ENCODE measurements around the gene PITPNM2.
A peak's percentile ranks its signal among the peaks of the same experiment; 100 is the strongest.

Gene PITPNM2

DNA sequence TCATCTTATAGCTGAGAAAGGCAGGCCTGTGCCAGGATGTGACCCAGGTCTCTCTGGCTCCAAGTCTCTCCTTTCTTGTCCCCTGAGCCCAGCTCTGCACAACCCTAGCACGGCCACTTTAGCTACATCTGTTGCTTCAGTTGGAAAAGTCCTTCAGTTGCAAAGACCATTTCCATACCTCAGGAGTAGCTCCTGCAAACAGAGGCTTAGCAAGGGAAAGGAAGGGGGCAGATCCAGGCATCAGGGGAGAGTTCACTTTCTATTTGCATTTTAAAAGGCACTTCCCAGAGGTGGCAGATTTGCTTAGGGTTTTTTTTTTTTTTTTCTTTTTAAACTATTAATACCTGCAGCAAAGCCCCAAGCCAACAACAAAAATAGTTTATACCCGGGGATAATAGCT lies 3.0 kb upstream of the PITPNM2 start:
- Histone ChIP-seq H3K4me1 (ENCODE audit: insufficient read depth, low read length, poor library complexity, severe bottlenecking) (no peaks in the 10 kb centered on the region), H3K27me3 (ENCODE audit: insufficient read depth, low read length, poor library complexity, severe bottlenecking) (peaks cover 10% of the 10 kb centered on the region), H3K9me3 (ENCODE audit: insufficient read depth, low read depth, low read length) (no peaks in the 10 kb centered on the region), H3K79me2 (ENCODE audit: insufficient read depth, low read length) (no peaks in the 10 kb centered on the region), H2AFZ (ENCODE audit: low read length) (no peak overlapping the region), H4K20me1 (ENCODE audit: insufficient read depth, low read length, poor library complexity, severe bottlenecking) (no peaks in the 10 kb centered on the region), H3K4me3 (ENCODE audit: low read length, poor library complexity, severe bottlenecking) (no peak overlapping the region), H3K9me2 (replicated peaks; ENCODE audit: low read depth, low read length) (no peaks in the 10 kb centered on the region), H3K9ac (ENCODE audit: low read depth, low read length, poor library complexity, severe bottlenecking) (no peak overlapping the region), H3K4me2 (ENCODE audit: low read depth, low read length, poor library complexity, severe bottlenecking) (no peak overlapping the region), H3F3A (ENCODE audit: low read depth) (peaks cover 4% of the 10 kb centered on the region; the same call in 1 of the 2 replicates), H3K36me3 (ENCODE audit: insufficient read depth, low read length) (peaks cover 25% of the 10 kb centered on the region; the same call in 1 of the 2 replicates)
- TF ChIP-seq EZH2phosphoT487 (IDR thresholded peaks at IDR 0.05; ENCODE audit: borderline replicate concordance), result no peak
- TF ChIP-seq, protein P1, sequence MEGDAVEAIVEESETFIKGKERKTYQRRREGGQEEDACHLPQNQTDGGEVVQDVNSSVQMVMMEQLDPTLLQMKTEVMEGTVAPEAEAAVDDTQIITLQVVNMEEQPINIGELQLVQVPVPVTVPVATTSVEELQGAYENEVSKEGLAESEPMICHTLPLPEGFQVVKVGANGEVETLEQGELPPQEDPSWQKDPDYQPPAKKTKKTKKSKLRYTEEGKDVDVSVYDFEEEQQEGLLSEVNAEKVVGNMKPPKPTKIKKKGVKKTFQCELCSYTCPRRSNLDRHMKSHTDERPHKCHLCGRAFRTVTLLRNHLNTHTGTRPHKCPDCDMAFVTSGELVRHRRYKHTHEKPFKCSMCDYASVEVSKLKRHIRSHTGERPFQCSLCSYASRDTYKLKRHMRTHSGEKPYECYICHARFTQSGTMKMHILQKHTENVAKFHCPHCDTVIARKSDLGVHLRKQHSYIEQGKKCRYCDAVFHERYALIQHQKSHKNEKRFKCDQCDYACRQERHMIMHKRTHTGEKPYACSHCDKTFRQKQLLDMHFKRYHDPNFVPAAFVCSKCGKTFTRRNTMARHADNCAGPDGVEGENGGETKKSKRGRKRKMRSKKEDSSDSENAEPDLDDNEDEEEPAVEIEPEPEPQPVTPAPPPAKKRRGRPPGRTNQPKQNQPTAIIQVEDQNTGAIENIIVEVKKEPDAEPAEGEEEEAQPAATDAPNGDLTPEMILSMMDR (conservative IDR thresholded peaks at IDR 0.05; ENCODE audit: low read length), result no peak

DNA sequence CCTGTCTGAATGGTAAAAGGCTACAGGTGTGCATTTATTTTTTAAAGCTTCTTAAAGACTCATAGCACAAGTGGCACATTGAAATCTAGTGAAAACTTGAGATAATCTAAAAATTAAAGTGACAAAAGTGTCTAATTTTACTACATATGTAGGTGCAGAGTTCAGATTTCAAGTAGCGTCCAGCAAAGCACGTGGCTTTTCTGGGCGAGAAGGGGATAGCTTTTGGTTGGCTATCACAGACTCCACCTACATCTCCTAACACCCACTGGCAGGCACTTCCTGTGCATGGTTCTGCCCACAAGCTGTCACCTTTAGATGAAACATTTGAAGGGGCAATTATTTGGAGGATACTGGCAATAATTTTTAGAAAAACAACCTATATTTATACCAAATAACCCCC lies 1.9 kb upstream of the PITPNM2 start:
- Histone ChIP-seq H2AFZ (ENCODE audit: low read length) (no peak overlapping the region), H3K79me2 (ENCODE audit: insufficient read depth, low read length) (no peaks in the 10 kb centered on the region), H3K4me2 (ENCODE audit: low read depth, low read length, poor library complexity, severe bottlenecking) (no peak overlapping the region), H3K27me3 (ENCODE audit: insufficient read depth, low read length, poor library complexity, severe bottlenecking) (peaks cover 10% of the 10 kb centered on the region), H3K9me2 (replicated peaks; ENCODE audit: low read depth, low read length) (no peaks in the 10 kb centered on the region), H4K20me1 (ENCODE audit: insufficient read depth, low read length, poor library complexity, severe bottlenecking) (no peaks in the 10 kb centered on the region), H3K4me1 (ENCODE audit: insufficient read depth, low read length, poor library complexity, severe bottlenecking) (no peaks in the 10 kb centered on the region), H3K36me3 (ENCODE audit: insufficient read depth, low read length) (peaks cover 25% of the 10 kb centered on the region; the same call in 1 of the 2 replicates), H3K9me3 (ENCODE audit: insufficient read depth, low read depth, low read length) (no peaks in the 10 kb centered on the region), H3K4me3 (ENCODE audit: low read length, poor library complexity, severe bottlenecking) (no peak overlapping the region), H3K9ac (ENCODE audit: low read depth, low read length, poor library complexity, severe bottlenecking) (no peak overlapping the region), H3F3A (ENCODE audit: low read depth) (peaks cover 4% of the 10 kb centered on the region; the same call in 1 of the 2 replicates)
- no peak for TF ChIP-seq EZH2phosphoT487 (IDR thresholded peaks at IDR 0.05; ENCODE audit: borderline replicate concordance)
- TF ChIP-seq, protein P1 (conservative IDR thresholded peaks at IDR 0.05; ENCODE audit: low read length), result no peak

DNA sequence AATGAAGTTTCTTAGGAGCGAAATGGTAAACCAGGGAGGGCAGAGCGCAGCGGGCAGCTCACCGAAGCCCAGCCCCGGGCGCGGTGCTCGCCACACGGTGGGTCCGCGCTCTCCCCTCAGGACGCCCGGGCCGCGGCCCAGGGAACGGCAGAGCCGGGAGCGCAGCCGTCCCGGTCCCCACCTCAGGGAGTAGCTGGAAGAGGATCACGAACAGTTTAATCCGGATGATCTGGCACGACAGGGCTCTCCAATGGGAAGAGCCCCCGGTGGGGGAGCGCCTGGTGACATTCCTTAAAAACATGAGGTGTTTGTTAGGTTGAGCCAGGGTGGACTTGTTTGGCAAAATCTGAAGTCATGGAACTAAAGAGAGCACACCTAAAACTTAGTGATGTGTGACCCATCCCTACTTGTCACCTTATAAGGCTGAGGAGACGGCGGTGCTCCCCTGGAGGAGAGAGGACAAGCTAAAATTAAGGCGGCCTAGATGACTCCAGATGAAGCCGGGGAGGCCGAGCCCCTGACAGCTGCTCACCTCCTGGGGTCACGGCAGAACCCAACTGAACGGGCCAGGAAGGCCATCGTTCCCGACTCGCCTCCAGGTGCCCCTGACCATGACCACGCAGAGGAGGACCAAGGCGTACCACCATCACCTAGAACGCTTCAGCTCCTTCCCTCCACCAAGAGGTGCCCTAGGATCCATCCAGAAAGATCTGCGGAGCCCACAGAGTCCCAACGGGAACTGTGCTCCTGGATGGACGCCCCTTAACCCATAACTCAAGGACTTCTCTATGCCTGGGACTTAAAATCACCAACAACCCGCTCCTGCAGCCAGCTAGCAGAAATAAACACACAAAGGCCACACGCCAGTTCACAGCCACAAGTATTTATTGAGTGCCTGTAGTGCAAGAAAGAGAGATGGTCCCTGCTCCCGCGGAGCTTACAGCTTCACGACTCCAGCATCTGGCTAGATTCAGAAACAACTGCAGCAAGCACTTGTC lies 866 bp upstream of the PITPNM2 start:
- H4K20me1 ChIP-seq (ENCODE audit: insufficient read depth, low read length, poor library complexity, severe bottlenecking), result no peaks in the 10 kb centered on the region
- peak overlapping the region; percentile 47 for H3K4me2 ChIP-seq (ENCODE audit: low read depth, low read length, poor library complexity, severe bottlenecking)
- peak overlapping the region; percentile 64 for H3K4me3 ChIP-seq (ENCODE audit: low read length, poor library complexity, severe bottlenecking)
- peaks cover 21% of the 10 kb centered on the region; the same call in 1 of the 2 replicates for H3K36me3 ChIP-seq (ENCODE audit: insufficient read depth, low read length)
- H3K4me1 ChIP-seq (ENCODE audit: insufficient read depth, low read length, poor library complexity, severe bottlenecking), result no peaks in the 10 kb centered on the region
- H2AFZ ChIP-seq (ENCODE audit: low read length), result no peak overlapping the region
- no peak for TF ChIP-seq EZH2phosphoT487 (IDR thresholded peaks at IDR 0.05; ENCODE audit: borderline replicate concordance)
- H3K9ac ChIP-seq (ENCODE audit: low read depth, low read length, poor library complexity, severe bottlenecking), result no peak overlapping the region
- H3K79me2 ChIP-seq (ENCODE audit: insufficient read depth, low read length), result no peaks in the 10 kb centered on the region
- H3K27me3 ChIP-seq (ENCODE audit: insufficient read depth, low read length, poor library complexity, severe bottlenecking), result peaks cover 10% of the 10 kb centered on the region
- peaks cover 4% of the 10 kb centered on the region; the same call in 1 of the 2 replicates for H3F3A ChIP-seq (ENCODE audit: low read depth)
- no peaks in the 10 kb centered on the region for H3K9me3 ChIP-seq (ENCODE audit: insufficient read depth, low read depth, low read length)
- no peaks in the 10 kb centered on the region for H3K9me2 ChIP-seq (replicated peaks; ENCODE audit: low read depth, low read length)
